Measurements from ENCODE around the gene PXK.

Gene PXK

DNA sequence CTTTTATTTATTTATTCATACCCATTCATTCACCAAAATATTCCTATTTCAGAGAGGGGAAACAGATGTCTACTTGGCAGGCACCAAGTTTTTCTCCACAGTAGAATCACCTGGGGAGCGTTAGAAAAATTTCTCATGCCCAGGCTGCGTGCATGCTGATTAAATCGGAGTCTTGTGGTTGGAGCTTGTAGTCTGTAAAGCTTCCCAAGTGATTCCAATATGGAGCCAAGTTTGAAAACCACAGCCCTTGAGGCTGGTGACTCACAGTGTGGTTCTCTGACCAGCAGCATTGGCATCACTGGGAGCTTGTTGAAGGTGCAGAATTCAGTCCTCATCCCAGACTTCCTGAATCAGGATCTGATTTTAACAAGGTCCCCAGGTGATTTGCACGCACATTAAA lies 51.2 kb downstream of the PXK start:
- DNase-seq (ENCODE audit: low read depth in 2 of 2), result no peak

DNA sequence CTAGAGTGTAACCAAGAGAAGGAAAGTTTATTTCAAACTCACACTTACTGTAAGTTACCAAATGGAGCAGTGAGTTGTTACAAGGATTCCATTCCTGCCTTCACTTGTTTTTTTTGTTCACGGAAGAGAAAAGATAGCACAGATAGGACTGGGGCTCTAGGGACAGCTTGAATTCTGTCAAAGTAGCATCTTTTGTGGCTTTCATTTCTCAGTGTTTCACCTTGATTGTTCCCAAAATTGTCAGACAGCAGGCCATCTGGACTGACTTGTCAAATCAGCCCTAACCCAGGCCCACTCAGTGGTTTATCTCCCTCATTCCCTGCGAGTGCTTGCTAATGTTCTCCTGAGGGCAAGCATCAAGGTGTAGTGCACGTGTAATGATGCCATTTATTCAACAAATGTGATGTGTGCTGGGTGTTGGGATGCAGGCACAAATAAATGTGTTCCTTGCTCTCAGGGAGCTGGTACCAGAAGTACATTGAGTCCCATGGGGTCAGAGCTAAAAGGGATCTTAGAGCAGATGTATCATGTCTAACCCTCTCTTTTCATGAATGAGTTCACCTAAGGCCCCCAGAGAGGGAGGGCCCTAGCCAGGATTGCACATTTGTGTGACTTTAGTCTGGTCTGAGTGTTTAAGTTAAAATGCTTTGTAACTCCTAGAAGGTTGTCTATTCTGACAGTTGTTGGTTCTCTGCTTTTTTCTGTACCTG lies 51.8 kb downstream of the PXK start:
- no peak for DNase-seq (ENCODE audit: low read depth in 2 of 2)

DNA sequence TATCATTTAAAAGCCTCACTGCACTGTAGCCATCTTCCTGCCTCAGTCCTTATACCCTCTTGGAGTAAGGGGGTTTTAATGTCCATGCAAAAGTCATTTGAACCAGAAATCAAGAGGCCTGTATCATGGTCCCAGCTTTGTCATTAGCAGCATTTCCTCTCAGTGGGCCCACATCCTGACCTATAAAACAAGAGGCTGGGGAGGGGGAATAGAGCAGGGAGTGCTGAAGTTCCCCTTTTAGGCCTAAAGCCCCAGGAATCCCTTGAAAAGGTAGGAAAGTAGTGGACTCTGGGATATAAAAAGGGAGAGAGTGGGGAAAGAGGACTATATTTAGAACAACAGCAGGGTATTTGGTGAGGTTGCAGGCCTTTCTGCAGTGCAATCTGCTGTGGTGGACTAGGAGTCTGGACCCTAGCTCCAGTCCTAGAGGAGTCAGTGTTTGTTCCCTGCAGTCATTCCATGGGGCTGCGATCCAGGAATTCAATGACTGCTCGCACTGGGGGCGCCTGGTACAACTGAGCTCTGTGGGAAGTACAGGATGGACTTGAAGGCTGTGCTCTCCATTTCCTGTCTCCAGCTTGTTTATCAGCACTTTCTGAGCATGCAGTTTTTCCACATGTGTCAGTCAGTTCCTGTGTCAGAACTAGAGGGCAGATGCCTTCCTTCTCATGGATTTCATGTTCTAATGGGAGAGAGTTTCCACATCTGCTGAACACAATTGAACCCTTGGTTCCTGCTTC lies 54.1 kb downstream of the PXK start:
- no peak for DNase-seq (ENCODE audit: low read depth in 2 of 2)

DNA sequence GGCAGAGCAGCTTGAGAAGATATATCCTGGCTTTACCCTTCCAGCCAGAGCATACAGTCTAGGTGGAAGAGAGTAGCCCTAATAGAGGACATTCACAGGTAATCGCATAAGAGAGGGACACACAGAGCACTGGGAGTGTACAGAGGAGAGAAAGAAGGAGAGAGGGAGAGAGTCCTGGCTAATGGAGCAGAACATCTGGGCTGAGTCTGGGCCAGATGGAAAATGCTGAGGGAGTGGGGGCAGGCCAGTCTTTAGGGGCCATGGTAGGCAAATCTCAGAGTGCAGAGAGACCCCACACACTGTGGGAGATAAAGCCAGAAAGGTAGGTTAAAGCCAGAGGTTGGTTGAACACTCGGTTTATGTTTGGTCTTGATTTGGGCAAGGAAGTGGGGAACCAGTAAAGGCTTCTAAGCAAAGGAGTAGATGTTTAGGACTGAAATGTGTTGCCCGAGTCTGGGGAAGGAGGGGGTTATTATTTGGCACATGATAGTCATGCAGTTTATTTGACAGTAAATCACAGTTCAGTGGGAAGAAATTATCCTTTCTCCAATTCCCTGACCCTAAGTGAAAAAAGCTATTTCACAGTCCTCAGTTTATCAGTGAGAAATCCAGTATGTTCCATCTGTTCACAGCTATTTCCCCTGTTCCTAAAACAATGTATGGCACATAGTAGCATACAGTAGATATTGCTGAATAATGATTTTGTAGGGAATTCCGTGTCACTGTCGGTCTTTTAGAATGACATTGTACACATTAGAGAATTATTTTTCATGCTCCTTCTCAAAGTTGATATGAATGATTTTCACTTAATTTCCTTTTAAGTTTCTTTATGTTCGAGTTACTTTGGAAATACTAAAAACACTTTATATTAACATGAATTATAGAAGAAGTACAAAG lies 55.2 kb downstream of the PXK start:
- DNase-seq (ENCODE audit: low read depth in 2 of 2), result no peak

DNA sequence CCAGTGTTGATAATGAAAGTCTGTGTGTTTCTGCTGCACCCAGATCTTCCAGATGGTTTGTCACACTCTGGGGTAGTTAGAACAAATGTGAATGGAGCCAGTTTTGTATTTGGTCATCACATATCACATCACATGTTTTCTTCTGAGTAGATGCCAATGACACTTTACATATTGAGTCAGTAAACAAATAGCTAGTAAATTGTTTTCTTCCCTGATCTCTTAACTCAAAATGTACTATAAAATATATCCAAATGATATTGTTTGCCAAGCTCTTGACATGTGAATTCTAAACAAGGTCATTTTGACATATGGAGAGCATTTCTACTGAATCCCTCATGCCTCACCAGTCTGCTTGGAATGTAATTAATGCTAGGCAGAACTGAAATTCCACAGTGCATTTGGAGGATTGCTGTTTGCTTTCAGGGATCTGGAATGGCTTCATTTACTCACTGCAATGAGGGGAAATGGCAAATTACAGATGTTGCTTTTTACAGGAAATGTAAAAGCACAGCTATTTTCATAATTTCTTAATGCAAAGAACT lies 55.9 kb downstream of the PXK start:
- DNase-seq (ENCODE audit: low read depth in 2 of 2), result no peak

DNA sequence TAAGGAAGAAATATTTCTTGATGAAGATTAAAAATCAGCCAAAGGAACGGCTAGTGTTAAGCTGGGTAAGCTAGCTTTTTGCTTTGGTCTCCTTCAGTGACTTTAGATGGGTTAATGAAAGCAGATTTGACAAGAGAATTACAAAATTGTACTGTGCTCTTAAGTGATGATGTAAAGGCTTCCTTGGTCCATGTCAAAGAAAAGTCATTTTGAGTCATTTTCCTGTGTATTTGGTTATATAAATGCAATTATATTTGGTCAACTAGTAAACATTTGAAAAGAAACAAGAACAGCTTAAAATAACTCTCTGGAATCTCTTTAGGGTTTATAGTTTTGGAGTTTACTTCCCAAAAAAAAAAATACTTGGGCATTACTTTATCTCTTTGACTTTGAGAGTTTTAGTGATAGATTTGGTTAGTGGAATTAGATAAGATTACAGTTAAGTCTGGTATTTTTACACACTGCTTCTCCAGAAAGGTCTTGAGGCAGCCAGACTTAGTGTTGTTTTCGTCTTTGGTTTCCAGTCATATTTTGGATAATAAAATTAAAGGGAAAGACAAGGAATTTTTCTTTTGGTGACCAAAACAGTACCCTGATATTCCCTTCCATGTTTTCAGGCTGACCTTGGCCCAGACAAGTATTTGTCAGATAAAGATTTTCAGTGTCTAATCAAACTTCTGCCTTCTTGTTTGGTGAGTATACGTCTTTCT lies 58.6 kb downstream of the PXK start:
- DNase-seq (ENCODE audit: low read depth in 2 of 2), result no peak

DNA sequence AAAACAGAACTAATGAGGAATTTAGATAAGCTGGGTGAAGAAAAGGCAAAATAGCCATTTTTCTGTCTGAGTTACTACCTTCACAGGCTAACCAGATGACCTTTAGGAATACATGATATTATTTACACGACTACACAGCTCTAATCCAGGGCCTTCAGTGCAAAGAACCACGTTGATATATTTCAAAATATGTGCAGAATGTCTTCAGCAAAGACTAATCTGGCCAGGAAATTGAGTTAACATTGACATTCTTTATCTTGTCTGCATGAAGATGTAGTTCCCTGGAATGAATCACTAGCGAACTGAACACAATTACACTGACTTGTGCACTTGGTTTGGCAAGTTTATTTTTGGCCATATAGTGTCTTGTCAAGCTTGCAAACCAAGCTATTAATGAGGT lies 59.5 kb downstream of the PXK start:
- no peak for DNase-seq (ENCODE audit: low read depth in 2 of 2)

DNA sequence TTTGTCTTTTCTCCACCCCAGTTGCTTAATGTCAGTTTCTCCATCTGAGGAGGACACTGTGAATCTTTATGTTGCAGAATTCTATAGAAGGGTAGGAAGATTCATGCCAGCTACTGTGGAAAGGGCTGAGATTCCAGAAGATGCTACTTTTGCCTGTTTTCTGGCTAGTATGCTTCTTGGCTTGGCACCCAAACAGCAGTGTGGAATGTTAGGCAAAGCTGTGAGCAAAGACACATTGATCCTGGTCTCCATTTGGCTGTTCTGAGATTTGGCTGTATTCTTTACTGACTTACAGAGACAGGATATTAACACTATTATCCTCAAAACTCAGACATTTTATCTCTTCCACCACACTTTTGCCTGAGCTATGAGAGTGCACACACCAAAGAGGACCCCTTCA lies 61.6 kb downstream of the PXK start:
- DNase-seq (ENCODE audit: low read depth in 2 of 2), result no peak

DNA sequence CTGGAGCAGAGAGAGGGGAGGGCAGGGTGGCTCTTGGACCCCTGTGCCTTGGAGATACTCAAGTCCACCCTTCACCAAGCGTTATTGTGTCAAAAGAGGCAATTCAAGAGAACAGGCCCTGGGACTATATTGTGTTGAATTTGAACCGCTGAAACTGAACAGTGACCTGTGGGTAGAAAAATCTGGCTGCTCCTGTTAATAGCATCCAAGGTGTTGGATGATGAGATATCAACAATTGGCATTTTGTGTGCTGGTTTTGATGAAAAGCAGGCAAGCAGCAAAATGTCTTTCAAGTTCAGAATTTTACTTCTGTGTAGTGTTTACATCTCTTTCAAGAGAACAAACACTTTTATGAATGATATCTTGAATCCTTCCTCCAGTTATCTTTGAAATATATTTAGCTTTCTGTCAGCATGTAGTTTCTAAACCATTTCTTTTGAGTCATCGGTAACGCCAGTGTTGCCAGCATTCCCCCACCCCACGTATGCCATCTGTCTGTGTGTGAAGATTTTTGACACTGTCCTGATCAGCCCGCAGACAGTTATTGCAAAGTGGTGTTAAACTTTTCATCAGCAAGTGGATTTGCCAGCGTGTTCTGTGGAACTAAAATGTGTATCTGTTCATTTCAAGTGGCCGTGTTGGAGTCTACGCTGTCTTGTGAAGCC lies 66.1 kb downstream of the PXK start:
- no peak for DNase-seq (ENCODE audit: low read depth in 2 of 2)

DNA sequence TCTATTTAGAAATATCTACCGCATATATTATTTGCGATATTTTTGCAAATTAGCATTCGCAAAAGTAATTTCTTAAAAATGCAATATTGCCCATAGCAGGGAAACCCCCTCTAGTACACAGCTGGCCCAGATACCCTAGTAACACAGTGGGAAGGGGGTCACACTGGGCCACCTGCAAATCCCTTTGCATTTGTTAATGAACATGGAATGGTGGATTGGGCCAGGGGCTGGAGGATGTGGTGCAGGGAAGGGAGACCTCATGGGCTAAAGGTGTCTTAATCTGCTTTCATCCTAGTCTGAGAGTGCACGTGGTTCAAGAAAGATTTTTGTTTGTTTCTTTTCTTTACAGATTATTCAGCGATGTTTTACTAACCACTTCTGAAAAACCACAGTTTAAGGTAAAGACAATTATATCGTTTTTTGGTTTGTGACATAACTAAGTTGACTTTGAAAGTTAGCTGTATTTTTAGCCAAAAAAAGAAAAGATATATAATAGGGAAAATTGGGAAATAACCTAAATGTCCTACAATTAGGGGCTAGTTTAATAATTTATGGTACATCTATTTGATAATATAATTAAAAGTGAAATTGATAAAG lies 70.9 kb downstream of the PXK start:
- DNase-seq (ENCODE audit: low read depth in 2 of 2), result no peak

DNA sequence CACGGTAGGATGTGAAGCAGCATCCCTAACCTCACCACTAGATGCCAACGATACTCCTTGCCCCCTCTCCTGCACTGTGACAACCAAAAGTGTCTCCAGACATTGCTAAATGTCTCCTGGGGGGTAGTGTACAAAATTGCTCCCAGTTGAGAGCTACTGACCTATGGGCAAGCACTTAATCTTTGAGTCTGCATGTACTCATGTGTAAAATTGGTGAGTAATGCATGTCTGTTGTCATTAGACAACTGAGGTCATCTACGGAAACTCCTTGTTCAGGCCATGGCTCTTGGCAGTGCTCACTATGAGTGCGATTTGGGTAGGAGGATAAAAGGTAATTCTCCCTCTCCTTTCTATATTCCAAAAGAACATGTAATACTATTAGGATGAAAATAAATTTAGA lies 71.7 kb downstream of the PXK start:
- DNase-seq (ENCODE audit: low read depth in 2 of 2), result no peak

DNA sequence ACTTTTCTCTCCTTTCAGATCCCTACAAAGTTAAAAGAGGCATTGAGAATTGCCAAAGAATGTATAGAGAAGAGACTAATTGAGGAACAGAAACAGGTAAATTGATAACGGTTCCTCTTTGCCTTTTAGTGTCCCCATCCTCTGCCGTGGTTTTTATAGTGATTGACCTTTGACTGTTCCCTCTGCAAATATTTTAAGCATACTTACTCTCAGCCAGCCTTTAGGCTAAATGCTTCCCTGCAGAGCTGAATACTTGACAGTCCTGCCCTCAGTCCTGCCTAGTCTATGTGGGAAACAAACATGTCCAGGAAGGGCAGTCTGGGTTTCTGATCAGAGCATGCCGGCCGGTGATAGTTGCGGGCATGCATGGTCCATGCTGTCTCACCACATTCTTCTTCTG lies 76.2 kb downstream of the PXK start:
- DNase-seq (ENCODE audit: low read depth in 2 of 2), result no peak

DNA sequence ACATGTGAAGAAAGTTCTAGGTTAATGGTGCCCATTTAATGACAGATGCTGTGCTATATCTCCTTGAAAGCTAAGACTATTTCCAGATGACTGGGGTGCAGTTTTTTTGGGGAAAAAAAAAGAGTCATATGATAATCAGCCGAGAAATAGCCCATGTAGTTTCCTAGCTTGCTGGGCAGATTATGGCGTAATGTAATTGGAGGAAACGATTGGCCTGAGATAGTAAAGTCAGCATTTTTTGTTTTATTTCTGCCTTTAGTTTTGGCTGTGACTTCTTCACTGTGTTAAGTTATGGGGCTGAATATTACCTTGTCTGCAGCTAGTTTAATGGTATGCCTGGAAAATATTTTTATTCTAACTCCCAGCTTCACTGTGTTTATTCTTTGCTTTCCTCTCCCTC lies 77.0 kb downstream of the PXK start:
- no peak for DNase-seq (ENCODE audit: low read depth in 2 of 2)

DNA sequence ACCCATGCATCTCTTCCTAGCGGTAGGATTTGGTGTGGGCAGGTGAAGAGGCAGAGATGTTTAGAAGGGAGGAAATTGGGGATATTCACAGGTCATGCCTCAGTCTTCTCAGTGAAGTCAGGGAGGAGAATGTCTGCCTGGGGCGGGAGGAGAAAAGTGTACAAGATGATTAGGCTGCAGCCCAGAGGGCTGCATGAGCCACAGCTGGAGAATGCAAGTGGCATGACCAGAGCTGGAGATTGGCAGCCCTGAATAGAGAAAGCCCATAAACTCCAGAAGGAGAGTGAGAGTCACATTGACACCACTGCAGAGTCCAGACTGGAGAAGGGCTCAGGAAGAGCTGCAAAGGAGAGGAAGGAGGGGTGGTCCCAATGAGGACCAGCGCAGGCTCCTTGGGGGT lies 78.3 kb downstream of the PXK start:
- DNase-seq (ENCODE audit: low read depth in 2 of 2), result no peak

DNA sequence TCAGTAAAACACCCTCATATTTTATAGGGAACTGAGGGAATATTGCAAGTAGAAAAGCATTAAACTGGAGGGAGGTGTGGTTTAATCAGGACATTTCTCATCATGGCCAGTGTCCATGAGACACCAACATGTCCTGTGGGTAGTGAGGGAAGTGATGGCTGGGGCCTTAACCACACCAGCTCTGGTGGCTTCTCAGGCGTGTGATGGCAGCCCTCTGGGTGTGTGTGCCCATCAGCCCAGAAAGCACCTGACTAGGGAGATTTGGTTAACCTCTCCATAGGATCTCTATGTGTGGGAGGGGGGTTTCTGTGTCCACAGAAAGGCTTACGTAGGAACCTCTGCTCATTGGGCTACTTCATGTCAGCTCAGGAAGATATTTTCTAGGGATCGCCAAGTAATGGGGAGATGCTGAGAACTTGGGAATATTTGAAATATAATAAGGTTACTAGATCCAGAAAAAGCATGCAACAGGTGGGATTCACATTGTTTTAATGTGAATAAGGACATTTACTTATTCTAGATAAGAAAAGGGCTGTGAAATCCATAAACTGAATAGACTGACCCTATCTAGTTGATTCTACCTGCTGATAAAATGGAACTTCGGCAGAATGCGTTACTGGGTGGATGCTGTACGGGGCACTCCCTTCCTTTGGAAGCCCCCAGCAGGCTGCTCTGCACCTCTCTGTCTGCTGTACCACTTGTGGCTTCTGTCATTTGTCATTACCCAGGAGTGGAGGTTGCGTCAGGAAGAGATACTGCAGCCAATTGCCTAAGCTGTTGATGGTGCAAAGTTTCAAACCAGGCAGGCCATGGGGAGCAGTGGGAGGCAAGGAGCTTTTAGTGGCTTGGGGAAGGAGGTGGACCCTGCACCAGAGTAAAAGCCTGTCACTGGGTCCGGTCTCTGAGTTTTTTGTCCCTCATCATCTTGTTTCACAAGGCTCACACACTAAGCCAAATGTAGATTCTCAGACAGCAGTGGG lies 79.4 kb downstream of the PXK start:
- no peak for DNase-seq (ENCODE audit: low read depth in 2 of 2)

DNA sequence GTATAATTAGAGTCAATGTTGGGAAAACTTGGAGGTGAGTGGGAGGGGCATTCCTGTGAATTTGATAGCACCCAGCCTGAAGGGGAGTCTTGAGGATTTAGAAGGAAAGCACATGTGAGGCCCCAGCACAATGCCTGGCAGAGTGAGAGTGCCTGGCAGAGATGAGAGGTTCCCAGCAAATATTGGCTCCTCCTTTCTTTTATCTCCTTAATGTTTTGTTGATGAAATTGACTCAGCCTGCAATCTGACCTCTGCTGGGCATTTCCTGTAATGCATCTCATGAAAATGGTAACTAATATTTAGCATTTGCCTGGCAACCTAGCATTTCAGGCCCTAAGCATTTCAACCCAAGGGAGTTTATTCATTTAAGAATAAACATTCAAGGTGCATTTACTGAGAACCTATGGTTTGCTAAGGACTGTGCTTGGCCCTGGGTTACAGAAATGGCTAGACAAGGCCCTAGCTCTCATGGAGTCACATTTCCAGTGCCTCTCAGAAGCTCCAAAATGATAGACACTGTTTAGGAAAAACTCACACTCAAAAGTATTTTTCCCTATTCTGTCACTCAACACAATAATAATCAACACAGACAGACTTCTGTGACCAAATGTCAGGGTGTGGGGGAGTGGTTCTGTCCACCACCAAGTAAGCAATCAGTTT lies 82.0 kb downstream of the PXK start:
- DNase-seq (ENCODE audit: low read depth in 2 of 2), result peak in 1 of 2 experiments; percentile 18

DNA sequence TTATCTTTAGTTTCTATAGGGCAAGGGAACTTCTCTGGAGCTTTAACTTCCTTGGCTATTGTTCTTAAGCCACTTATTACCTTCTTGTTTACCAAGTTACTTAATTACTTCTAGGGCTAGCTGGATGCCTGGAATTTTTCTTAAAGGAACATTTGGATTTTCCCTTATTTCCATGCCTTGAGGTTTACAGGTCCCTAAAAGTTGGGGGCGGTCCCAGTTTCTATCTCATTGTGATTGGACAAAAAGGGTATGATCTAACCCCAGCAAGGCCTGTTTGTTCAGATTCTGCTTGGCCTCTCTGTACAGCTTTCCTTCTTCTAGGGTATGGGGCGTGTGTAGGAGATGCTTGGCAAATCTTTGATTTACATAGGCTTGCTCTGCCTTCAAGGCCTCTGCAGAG lies 83.5 kb downstream of the PXK start:
- no peak for DNase-seq (ENCODE audit: low read depth in 2 of 2)

DNA sequence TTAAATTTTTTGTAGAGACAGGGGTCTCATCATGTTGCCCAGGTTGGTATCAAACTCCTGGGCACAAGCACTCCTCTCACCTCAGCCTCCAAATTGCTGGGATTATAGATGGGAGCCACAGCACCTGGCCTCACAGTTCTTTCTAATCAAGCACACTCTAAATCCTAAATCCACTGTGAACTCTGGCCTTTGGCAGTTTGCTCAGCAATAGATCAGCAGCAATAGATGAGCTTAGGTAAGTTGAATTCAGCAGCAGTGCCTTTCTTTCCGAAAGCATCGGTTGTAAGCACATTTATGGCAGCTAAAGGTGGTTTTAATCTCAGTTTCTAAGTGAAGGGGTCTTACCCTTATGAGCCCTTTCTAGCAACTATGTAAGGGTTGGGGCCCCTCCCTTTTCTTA lies 84.4 kb downstream of the PXK start:
- DNase-seq (ENCODE audit: low read depth in 2 of 2), result no peak

DNA sequence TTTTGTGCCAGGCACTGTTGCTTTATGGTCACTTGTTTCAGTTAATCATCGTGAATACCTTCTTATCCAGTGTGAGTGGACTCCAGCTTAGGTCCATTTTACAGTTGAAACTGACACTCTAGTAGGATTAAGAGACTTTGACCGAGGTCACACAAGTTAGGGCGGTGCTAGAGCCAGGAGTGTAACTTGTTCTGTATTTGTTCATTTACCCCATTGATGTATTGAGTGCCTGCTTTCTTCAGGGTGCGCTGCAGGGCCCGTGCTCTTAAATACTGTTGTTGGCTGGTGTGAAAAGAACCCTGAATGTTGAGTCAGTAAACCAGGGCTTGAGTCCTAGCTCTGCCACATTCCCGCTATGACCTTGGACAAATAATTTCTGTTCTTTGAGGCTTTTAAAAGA lies 85.5 kb downstream of the PXK start:
- no peak for DNase-seq (ENCODE audit: low read depth in 2 of 2)

All from stimulated activated CD4-positive, alpha-beta T cell treated with anti-CD3 and anti-CD28 coated beads, Interleukin-12 subunit alpha, Interleukin-12 subunit beta, amount 100 ng/mL, for 24 hours (primary cell).